GM12801 (cell line): ENCODE measurements around the gene DUSP19.

ENCODE experiments used
- CTCF ChIP-seq: IDR thresholded peaks from one replicate; pipeline ENCODE4 v1.5.1; 2011; ENCODE audit warnings: control low read depth; ENCODE audit not compliant: insufficient read length; ENCODE audit errors: extremely low read depth

The DUSP19 gene

GRCh38 chr2:183037074-183037552, 41.4 kb upstream of the DUSP19 start:
- TF ChIP-seq CTCF, result no peak

- no peak for TF ChIP-seq CTCF
These were observed 40.8 kb upstream of the DUSP19 start for GRCh38 chr2:183037553-183038340.

GRCh38 chr2:183038341-183039300, 39.9 kb upstream of the DUSP19 start, which contains the start of gene NCKAP1:
Gene NCKAP1, minus strand, starts transcription at chr2:183038457. Its CDS starts 358 bp downstream, at chr2:183038099.
- TF ChIP-seq CTCF, result no peak

GRCh38 chr2:183040604-183041003, 37.9 kb upstream of the DUSP19 start:
- no peak for TF ChIP-seq CTCF

GRCh38 chr2:183049420-183049819, 29.1 kb upstream of the DUSP19 start:
- TF ChIP-seq CTCF, result no peak

- no peak for TF ChIP-seq CTCF
These were observed 21.1 kb upstream of the DUSP19 start for GRCh38 chr2:183057333-183057985.

- TF ChIP-seq CTCF, result no peak
These were observed 19.0 kb upstream of the DUSP19 start for GRCh38 chr2:183059561-183059960.
